Activated CD4-positive, alpha-beta T cell treated with anti-CD3 and anti-CD28 coated beads, Interleukin-2, amount 10 ng/mL, durations not matched to agents 7 days and 5 days (primary cell): Measurements from ENCODE around the gene CDPF1. TPM values are rescaled to one million over a fixed set of nuclear protein-coding genes. Genes with fewer than 3 reads are reported as not detected.

Experiments used
- CTCF ChIA-PET: fragments of 350-600 bp; sonication (Branson Sonifier 250); formaldehyde crosslinking; loops from one replicate; lab custom pipeline; 2021; ENCODE audit warnings: antibody characterized with exemption; lab: Charles Lee
- POLR2A ChIA-PET: fragments of 350-600 bp; sonication (Branson Sonifier 250); formaldehyde crosslinking; loops from one replicate; lab custom pipeline; 2021; ENCODE audit warnings: antibody characterized with exemption; lab: Charles Lee
- DNase-seq: peaks from one replicate; pipeline ENCODE4 v3.0.0-alpha.2; 2020
- H3K27ac Mint-ChIP-seq: one replicate; pipeline ENCODE4 v1.8.0; 2021; ENCODE audit warnings: mild to moderate bottlenecking, moderate library complexity, mixed read lengths
- H3K27me3 Mint-ChIP-seq: one replicate; pipeline ENCODE4 v1.8.0; 2021; ENCODE audit warnings: mixed read lengths
- H3K36me3 Mint-ChIP-seq: one replicate; pipeline ENCODE4 v1.8.0; 2021; ENCODE audit warnings: low read depth, mixed read lengths
- H3K4me1 Mint-ChIP-seq: one replicate; pipeline ENCODE4 v1.8.0; 2021; ENCODE audit warnings: mixed read lengths
- H3K4me3 Mint-ChIP-seq: one replicate; pipeline ENCODE4 v1.8.0; 2021; ENCODE audit warnings: mild to moderate bottlenecking, moderate library complexity, mixed read lengths
- H3K9me3 Mint-ChIP-seq: one replicate; pipeline ENCODE4 v1.8.0; 2021; ENCODE audit warnings: mixed read lengths
- total RNA-seq, 2 experiments: library from RNA; stranded (reverse); gene quantifications; one replicate each; pipeline ENCODE4 v1.2.3, GENCODE V29; 2021

CDPF1 gene
- total RNA-seq, 2 experiments from 2014 or later, result 9.2 to 10.8 TPM

DNA sequence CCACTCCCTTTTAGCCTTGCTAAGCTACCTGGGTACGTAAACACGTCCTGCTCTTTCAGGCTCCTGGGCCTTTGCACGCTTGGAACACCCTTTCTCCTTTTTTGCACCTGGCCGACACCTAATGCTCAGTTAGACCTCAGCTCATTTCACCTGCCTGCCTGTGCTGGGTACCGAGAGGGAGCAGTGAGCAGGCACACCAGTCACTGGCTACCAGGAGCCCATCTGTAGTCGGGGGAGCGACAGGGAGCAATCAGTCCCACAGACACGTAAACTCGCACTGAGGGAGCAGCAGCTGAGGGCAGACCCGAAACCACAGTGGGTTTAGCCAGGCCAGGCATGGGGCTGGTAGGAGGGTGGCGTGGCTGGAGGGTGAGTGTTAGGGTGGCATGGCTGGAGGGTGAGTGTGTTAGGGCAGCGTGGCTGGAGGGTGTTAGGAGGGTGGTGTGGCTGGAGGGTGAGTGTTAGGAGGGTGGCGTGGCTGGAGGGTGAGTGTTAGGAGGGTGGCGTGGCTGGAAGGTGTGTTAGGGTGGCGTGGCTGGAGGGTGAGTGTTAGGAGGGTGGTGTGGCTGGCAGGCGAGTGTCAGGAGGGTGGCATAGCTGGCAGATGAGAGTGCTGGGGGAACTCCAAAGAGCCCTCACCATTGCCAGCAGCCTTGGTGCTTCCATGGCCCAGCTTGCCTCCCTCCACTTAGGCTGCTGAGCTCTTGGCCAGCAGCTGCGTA, 40.2 kb upstream of the CDPF1 start:
- H3K27me3 Mint-ChIP-seq, result no peaks in the 10 kb centered on the region
- no peak overlapping the region for H3K4me3 Mint-ChIP-seq
- POLR2A ChIA-PET, result no interaction called here
- H3K36me3 Mint-ChIP-seq, result peaks cover 15% of the 10 kb centered on the region
- CTCF ChIA-PET, result interaction anchor here (0.6 to 3.2 kb wide), 3 partner anchors 13 to 254 kb away, joined by 3 to 12 read pairs (median 4); no protein-coding TSS in a partner anchor
- no peak for DNase-seq
- peaks cover 5% of the 10 kb centered on the region for H3K9me3 Mint-ChIP-seq
- peak overlapping the region; percentile 46 for H3K27ac Mint-ChIP-seq
- H3K4me1 Mint-ChIP-seq, result peaks cover 43% of the 10 kb centered on the region

DNA sequence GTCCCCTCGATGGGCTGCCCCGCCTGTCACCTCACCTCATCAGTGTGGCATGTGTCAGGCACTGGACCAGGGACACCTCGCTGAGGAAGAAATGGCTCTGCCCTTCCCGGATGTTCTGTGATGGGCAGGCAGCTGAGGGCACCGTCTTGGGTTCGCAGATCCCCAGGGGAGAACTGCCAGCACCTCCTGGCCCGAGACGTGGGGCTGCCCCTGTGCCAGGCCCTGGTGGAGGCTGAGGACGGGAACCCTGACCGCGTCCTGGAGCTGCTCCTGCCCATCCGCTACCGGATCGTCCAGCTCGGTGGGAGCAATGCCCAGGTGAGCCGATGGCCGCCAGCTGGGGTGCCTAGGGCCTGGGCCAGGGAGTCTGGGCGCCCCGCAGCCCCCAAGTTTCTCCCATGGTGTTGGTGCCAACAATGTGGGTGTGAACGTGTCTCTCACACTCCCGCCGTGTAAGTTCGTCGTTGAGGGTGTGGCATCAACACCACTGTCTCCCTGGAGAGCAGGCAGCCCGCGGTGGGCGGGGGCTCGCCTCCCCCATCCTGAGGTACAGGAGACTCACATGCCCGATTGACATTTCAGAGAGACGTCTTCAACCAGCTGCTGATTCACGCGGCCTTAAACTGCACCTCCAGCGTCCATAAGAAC, 39.3 kb upstream of the CDPF1 start:
- peaks cover 37% of the 10 kb centered on the region for H3K4me1 Mint-ChIP-seq
- H3K27ac Mint-ChIP-seq, result no peak overlapping the region
- peaks cover 5% of the 10 kb centered on the region for H3K9me3 Mint-ChIP-seq
- peaks cover 16% of the 10 kb centered on the region for H3K36me3 Mint-ChIP-seq
- no peak for DNase-seq
- ChIA-PET POLR2A (interaction anchor here (0.7 kb wide), 1 partner anchor 46 kb away, joined by 3 read pairs; the partner anchor contains the start of gene TRMU), CTCF (interaction anchor here (0.9 to 3.2 kb wide), 6 partner anchors 12 to 283 kb away, joined by 3 to 12 read pairs (median 3); no protein-coding TSS in a partner anchor)
- no peaks in the 10 kb centered on the region for H3K27me3 Mint-ChIP-seq
- no peak overlapping the region for H3K4me3 Mint-ChIP-seq

DNA sequence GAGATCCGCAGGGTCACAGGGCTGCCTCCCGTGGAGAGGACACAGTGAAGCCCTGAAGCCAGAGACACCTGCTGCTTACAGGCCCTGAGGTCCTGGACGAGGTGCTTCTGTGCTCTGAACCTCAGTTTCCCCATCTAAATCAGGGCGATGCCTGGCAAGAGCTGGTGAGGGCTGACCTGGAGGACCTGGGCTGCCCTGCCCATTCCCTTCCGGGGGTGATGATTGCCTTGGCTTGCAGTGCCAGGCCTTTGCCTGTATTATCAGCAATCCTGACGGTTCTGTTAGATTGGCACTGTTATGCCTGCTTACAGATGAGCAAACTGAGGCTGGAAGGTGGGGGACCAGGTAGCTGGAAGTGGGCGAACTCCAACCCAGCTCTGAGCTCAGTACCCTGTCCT, 38.8 kb upstream of the CDPF1 start:
- Mint-ChIP-seq H3K4me3 (no peak overlapping the region), H3K27me3 (no peaks in the 10 kb centered on the region), H3K9me3 (peaks cover 5% of the 10 kb centered on the region), H3K4me1 (peaks cover 32% of the 10 kb centered on the region), H3K36me3 (peaks cover 21% of the 10 kb centered on the region), H3K27ac (no peak overlapping the region)
- DNase-seq, result no peak
- POLR2A ChIA-PET, result interaction anchor here (0.7 kb wide), 1 partner anchor 46 kb away, joined by 3 read pairs; the partner anchor contains the start of gene TRMU
- CTCF ChIA-PET, result interaction anchor here (0.9 to 3.2 kb wide), 5 partner anchors 11 to 282 kb away, joined by 3 to 12 read pairs (median 3); no protein-coding TSS in a partner anchor

DNA sequence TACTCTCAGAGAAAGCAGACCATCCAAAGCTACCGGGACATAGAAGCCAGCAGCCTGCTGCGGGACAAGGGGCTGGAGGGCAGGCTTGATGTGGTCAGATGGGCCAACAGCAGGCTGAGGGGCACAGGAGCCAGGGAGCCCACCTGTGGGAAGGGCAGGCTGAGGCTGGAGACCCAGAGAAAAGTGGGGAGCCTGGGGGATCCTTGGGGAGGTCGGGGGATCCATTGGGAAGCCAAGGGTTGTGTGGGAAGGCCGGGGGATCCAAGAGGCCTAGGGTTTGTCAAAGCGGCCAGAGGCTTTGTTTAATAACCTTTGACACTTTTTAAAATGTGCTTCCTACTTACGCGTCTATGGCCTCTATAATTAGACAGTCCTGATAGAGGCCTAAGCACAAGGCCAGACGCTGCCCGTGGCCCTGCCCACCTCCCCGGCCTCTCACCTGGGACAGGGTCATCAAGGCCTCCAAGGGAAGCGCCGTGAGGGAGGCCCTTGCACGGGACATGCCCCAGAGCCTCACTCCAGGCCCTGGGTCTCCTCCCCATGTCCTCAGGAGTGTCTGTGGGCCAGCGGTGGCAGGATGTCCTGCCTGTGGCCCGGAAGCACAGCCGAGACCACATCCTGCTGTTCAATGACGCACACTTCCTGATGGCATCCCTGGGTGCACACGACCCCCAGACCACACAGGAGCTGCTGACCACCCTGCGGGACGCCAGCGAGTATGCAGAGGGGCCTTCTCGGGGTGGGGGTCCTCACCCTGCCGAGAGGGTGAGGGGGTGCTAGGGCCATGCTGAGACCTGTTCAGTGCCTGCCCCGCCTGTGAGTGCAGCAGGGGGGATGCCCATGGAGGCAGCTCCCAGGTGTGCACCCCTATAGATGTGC, 38.0 kb upstream of the CDPF1 start:
- H3K27ac Mint-ChIP-seq, result peak overlapping the region; percentile 86
- no peaks in the 10 kb centered on the region for H3K27me3 Mint-ChIP-seq
- peaks cover 25% of the 10 kb centered on the region for H3K4me1 Mint-ChIP-seq
- ChIA-PET CTCF (interaction anchor here (0.7 to 3.2 kb wide), 6 partner anchors 10 to 282 kb away, joined by 3 to 12 read pairs (median 3); no protein-coding TSS in a partner anchor), POLR2A (no interaction called here)
- peak; percentile 41 for DNase-seq
- peaks cover 18% of the 10 kb centered on the region for H3K36me3 Mint-ChIP-seq
- peaks cover 5% of the 10 kb centered on the region for H3K9me3 Mint-ChIP-seq
- H3K4me3 Mint-ChIP-seq, result peak overlapping the region; percentile 54

DNA sequence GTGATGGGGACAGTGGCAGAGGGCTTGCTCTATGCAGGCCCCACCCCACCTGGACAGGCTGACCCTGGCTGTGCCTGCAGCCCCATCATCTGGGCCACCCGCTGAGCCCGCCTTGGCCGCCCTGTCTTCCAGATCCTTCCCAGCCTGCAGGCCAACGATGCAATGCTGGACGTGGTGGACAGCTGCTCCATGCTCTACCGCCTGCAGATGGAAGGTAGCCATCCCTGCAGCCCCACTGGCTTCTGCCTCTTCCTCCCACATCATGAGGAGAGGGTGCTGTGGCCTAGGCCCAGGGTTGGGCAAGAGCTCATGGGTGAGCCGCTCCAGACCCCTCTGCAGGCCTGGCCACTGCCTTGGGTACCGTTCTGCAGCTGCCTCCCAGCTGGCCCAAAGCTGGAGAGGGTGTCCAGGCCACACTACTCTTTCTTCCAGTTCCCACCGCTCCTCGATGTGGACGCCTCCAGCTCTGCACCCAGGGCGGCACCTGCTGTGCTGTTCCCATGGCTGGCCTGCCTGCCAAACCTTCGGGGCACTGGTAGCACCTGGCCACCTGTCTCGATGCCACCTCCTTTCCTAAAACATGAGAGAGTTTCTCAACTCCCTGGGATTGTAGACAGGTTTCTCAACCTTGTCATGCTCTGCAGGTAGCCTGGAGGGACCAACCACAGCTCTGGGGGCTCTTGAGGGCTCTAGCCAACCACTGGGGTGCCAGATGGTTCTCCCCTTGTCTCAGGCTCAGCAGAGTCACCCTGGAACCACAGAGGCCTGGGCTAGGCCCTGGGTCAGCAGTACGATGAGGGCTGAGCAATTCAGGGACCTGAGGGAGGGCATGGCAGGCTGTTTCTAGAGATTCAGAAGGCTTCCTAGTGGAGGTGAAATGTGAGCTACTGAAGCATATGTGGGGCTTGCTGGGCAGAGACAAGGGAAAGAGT, 37.1 kb upstream of the CDPF1 start:
- CTCF ChIA-PET, result interaction anchor here (0.6 to 3.2 kb wide), 7 partner anchors 9 to 1764 kb away, joined by 3 to 12 read pairs (median 5); partner anchors contain the start of gene TTC38
- Mint-ChIP-seq H3K36me3 (peaks cover 8% of the 10 kb centered on the region), H3K4me1 (peaks cover 17% of the 10 kb centered on the region), H3K4me3 (peak overlapping the region; percentile 54), H3K9me3 (peaks cover under 1% of the 10 kb centered on the region), H3K27me3 (no peaks in the 10 kb centered on the region), H3K27ac (peak overlapping the region; percentile 86)
- DNase-seq, result no peak
- POLR2A ChIA-PET, result no interaction called here

DNA sequence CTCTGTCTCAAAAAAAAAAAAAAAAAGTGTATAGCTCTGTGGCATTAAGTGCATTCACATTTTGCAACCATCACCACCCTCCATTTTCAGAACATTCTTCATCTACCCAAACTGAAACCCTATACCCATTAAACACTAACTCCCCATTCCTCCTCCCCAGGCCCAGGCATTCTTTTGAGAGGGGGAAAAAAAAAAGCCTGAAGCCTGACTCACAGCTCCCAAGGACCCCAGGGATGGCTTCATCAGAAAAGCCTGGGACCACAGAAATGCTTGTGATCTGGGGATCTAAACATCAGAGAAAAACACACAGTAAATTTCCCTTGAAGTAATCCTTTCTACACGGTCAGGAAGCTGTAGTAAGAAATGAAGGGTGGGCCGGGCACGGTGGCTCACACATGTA, 35.9 kb upstream of the CDPF1 start:
- no peaks in the 10 kb centered on the region for H3K27me3 Mint-ChIP-seq
- H3K36me3 Mint-ChIP-seq, result peaks cover 9% of the 10 kb centered on the region
- ChIA-PET CTCF (interaction anchor here (0.7 to 1.8 kb wide), 6 partner anchors 11 to 279 kb away, joined by 3 to 5 read pairs (median 4); partner anchors contain the start of genes GTSE1 and TTC38), POLR2A (no interaction called here)
- no peak overlapping the region for H3K4me3 Mint-ChIP-seq
- H3K9me3 Mint-ChIP-seq, result no peaks in the 10 kb centered on the region
- no peak for DNase-seq
- peaks cover 16% of the 10 kb centered on the region for H3K4me1 Mint-ChIP-seq
- peak overlapping the region; percentile 42 for H3K27ac Mint-ChIP-seq

DNA sequence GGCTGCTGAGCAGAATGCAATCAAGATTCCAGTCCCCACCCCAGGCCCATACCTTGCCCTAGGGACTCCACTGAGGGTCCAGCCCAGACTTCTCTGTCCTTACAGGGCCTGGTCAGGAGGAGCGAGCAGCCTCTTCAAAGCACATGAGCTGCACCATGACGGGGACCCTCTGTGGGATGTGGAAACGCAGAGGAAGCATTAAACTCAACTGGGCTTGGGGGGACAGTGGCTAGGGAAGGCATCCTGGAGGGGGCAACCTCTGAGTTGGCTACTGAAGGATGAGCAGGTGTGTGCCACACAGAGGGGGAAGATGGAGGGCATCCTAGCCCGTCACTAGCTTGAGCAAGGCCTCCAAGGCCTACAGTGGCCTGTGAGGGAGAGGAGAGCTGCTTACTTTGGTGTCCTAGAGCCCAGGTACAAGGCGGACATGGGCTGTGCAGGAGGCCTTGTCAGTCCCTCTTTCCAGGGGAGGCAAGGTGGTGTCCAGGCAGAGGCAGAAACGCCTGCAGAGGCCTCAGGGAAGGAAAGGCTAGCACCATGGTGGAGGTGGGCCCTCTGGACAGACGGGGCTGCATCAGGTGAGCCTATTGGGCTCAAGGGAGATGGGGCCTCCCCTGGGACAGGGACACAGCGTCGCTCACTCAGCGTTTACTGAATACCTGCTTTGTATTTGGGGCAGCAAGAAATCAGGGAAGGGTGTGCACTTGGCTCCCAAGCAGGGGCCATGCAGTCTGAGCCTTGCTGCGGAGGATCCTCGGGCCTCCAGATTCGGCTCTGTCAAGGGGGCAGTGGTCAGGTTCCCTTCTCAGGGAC, 32.0 kb upstream of the CDPF1 start:
- Mint-ChIP-seq H3K27ac (peak overlapping the region; percentile 25), H3K27me3 (no peaks in the 10 kb centered on the region), H3K9me3 (no peaks in the 10 kb centered on the region), H3K4me1 (peaks cover 3% of the 10 kb centered on the region), H3K4me3 (no peak overlapping the region), H3K36me3 (peaks cover 12% of the 10 kb centered on the region)
- ChIA-PET POLR2A (no interaction called here), CTCF (no interaction called here)
- DNase-seq, result no peak

DNA sequence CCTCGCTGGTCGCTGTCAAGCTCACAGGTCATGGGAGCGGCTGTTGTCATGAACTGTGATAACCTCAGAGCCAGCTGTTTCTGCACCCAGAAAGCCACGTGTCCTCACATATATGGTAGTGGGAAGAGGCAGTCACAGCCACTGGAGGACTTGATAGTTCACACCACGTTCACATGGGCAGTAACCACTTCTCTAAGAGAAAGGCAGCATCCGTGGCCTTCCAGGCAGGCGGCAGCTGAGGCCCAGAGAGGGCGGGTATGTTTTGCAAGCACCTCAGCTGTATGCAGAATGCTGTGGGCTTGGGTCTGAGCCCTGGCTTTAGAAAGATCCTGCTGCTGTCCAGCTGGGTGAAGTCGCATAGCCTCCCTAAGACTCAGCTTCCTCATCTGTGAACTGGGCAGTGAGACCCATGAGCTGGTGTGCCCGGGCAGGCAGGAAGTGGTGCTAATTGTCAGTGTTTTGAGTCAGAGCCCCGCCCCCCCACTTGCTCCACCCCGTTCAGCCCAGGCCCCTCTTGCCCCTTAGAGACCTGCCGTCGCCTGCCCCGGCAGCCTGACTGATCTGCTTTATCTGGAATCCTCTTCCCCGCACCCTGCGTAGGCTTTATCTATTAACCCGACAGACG, 31.0 kb upstream of the CDPF1 start:
- CTCF ChIA-PET, result interaction anchor here (0.6 to 1.5 kb wide), 2 partner anchors 16 to 105 kb away, joined by 3 to 4 read pairs; no protein-coding TSS in a partner anchor

DNA sequence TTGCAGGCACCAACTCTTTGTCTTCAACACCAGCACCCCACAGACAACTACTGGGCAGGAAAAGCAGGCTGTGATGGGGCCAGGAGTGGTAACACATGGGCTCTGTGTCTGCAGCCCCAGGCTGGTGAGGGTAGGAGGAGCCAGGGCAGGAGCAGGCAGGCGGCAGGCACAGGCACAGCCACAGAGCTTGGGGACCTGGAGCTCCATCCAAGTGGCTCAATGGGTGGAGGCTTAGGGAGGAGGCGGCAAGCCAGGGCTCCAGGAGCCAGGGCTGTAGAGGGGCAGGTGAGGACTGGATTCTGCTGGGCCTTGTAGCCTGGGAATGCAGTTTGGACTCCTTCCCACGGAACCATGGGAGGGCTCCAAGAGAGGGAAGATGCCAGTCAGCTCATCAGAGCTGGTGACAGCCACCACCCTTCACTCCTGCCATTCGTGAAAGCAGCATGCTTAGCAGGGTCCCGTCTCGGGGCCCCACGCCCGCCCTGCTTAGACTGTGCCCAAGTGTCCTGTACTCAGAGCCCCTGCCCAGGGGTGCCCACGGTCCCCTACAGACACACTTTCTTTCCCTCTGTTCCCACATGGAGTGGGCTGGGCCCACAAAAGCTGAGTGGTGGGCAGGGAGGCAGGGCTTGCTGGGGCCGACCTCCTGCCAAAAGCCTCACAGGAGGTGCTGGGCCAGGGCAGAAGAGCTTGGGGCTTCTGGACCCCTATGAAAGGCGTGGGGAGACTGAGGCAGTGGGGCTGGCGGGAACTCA, 30.1 kb upstream of the CDPF1 start:
- ChIA-PET CTCF (interaction anchor here (0.6 to 1.5 kb wide), 3 partner anchors 11 to 35 kb away, joined by 3 to 5 read pairs (median 4); no protein-coding TSS in a partner anchor), POLR2A (no interaction called here)
- Mint-ChIP-seq H3K36me3 (peaks cover 22% of the 10 kb centered on the region), H3K4me1 (peaks cover 3% of the 10 kb centered on the region), H3K27ac (no peak overlapping the region), H3K9me3 (no peaks in the 10 kb centered on the region), H3K27me3 (no peaks in the 10 kb centered on the region), H3K4me3 (no peak overlapping the region)
- DNase-seq, result no peak

More for the DNA sequence above, 31.0 kb upstream of the CDPF1 start:
- Mint-ChIP-seq H3K4me3 (no peak overlapping the region), H3K27ac (no peak overlapping the region), H3K9me3 (no peaks in the 10 kb centered on the region), H3K27me3 (no peaks in the 10 kb centered on the region), H3K36me3 (peaks cover 14% of the 10 kb centered on the region), H3K4me1 (peaks cover 3% of the 10 kb centered on the region)
- POLR2A ChIA-PET, result no interaction called here
- DNase-seq, result no peak
